IMR-90 (cell line): ENCODE measurements around the gene RTN3. TPM values are rescaled to one million over a fixed set of nuclear protein-coding genes. Genes with fewer than 3 reads are reported as not detected.

Experiments
- ATAC-seq: fragments of 200-7000 bp; cut with Tn5 transposase; 2 replicates; pipeline ENCODE4 v1.9.1; 2020; ENCODE audit warnings: low read depth, mild to moderate bottlenecking, moderate library complexity
- BruUV-seq: library from RNA; stranded (reverse); fragments of 400-500 nt; replicated peaks from 2 replicates; lab custom pipeline; 2021; lab: Mats Ljungman, UMichigan
- CTCF ChIA-PET: fragments of 300-600 bp; formaldehyde crosslinking; extraction: SDS; loops from one replicate; lab custom pipeline; 2021; ENCODE audit warnings: antibody characterized with exemption; lab: Yijun Ruan, JAX
- POLR2A ChIA-PET: fragments of 300-600 bp; sonication (Branson Sonifier 250); formaldehyde crosslinking; loops from one replicate; lab custom pipeline; 2022; ENCODE audit warnings: antibody characterized with exemption; ENCODE audit not compliant: unreplicated experiment; lab: Charles Lee
- DNase-seq: peaks from one replicate; pipeline ENCODE4 v3.0.0; 2013
- H2AFZ ChIP-seq: replicated peaks from 2 replicates; pipeline ENCODE3; 2013; ENCODE audit warnings: low read length, mild to moderate bottlenecking; ENCODE audit not compliant: poor library complexity
- H2AK5ac ChIP-seq: 2 replicates; pipeline ENCODE4 v1.6.1; 2013; ENCODE audit warnings: low read depth, low read length, inconsistent platforms
- H2AK9ac ChIP-seq: replicated peaks from 2 replicates; pipeline ENCODE3; 2013; ENCODE audit warnings: mild to moderate bottlenecking, low read depth, low read length, moderate library complexity; ENCODE audit not compliant: poor library complexity
- H2BK120ac ChIP-seq: 2 replicates; pipeline ENCODE4 v1.6.1; 2013; ENCODE audit warnings: low read depth, low read length, inconsistent platforms
- H2BK15ac ChIP-seq: 3 replicates; pipeline ENCODE4 v1.6.1; 2013; ENCODE audit warnings: low read depth, low read length, inconsistent platforms
- H2BK20ac ChIP-seq: 2 replicates; pipeline ENCODE4 v1.6.1; 2013; ENCODE audit warnings: low read depth, mild to moderate bottlenecking, inconsistent platforms, low read length, moderate library complexity
- H2BK5ac ChIP-seq: 2 replicates; pipeline ENCODE4 v1.6.1; 2013; ENCODE audit warnings: mild to moderate bottlenecking, low read depth, low read length, inconsistent platforms; ENCODE audit not compliant: poor library complexity, severe bottlenecking
- H3K14ac ChIP-seq: replicated peaks from 2 replicates; pipeline ENCODE4 v1.6.1; 2013; ENCODE audit warnings: low read depth, low read length, inconsistent platforms
- H3K18ac ChIP-seq: 2 replicates; pipeline ENCODE4 v1.6.1; 2013; ENCODE audit warnings: low read depth, low read length, control low read depth
- H3K23ac ChIP-seq: 2 replicates; pipeline ENCODE4 v1.6.1; 2013; ENCODE audit warnings: low read depth, low read length, inconsistent platforms
- H3K27ac ChIP-seq: 2 replicates; pipeline ENCODE4 v1.5.1; 2013; ENCODE audit warnings: mild to moderate bottlenecking, control low read depth, low read length; ENCODE audit not compliant: insufficient read depth
- H3K27me3 ChIP-seq: 2 replicates; pipeline ENCODE4 v1.6.1; 2013; ENCODE audit warnings: low read length; ENCODE audit not compliant: control insufficient read depth, insufficient read depth
- H3K36me3 ChIP-seq: 2 replicates; pipeline ENCODE4 v1.6.1; 2013; ENCODE audit warnings: low read length, mixed read lengths; ENCODE audit not compliant: control insufficient read depth, insufficient read depth
- H3K4ac ChIP-seq: 2 replicates; pipeline ENCODE4 v1.6.1; 2013; ENCODE audit warnings: low read depth, low read length, inconsistent platforms
- H3K4me1 ChIP-seq: 2 replicates; pipeline ENCODE4 v1.6.1; 2013; ENCODE audit warnings: low read length, mixed read lengths; ENCODE audit not compliant: control insufficient read depth, insufficient read depth
- H3K4me2 ChIP-seq: 2 replicates; pipeline ENCODE4 v1.6.1; 2013; ENCODE audit warnings: low read depth, mild to moderate bottlenecking, control low read depth, low read length, moderate library complexity
- H3K4me3 ChIP-seq: 2 replicates; pipeline ENCODE4 v1.5.1; 2013; ENCODE audit warnings: low read depth, mild to moderate bottlenecking, control low read depth, low read length, moderate library complexity; ENCODE audit not compliant: insufficient read depth
- H3K56ac ChIP-seq: 2 replicates; pipeline ENCODE4 v1.6.1; 2013; ENCODE audit warnings: low read length, inconsistent platforms; ENCODE audit not compliant: insufficient read depth; ENCODE audit errors: extremely low read depth
- H3K79me1 ChIP-seq, 2 experiments: 2 replicates each; pipeline ENCODE4 v1.6.1; 2013; ENCODE audit warnings: low read length in 2 of 2, inconsistent platforms in 1 of 2, low read depth in 1 of 2
- H3K9ac ChIP-seq: 2 replicates; pipeline ENCODE4 v1.6.1; 2013; ENCODE audit warnings: low read depth, low read length, control low read depth
- H3K9me1 ChIP-seq: 2 replicates; pipeline ENCODE4 v1.6.1; 2013; ENCODE audit warnings: low read length, inconsistent platforms; ENCODE audit not compliant: insufficient read depth
- H3K9me3 ChIP-seq: 2 replicates; pipeline ENCODE4 v1.6.1; 2013; ENCODE audit warnings: low read length; ENCODE audit not compliant: control insufficient read depth, insufficient read depth
- H4K20me1 ChIP-seq: 2 replicates; pipeline ENCODE4 v1.6.1; 2013; ENCODE audit warnings: low read length, inconsistent platforms; ENCODE audit not compliant: insufficient read depth
- H4K5ac ChIP-seq: 2 replicates; pipeline ENCODE4 v1.6.1; 2013; ENCODE audit warnings: mild to moderate bottlenecking, low read depth, low read length, control low read depth
- H4K8ac ChIP-seq, 2 experiments: 2 replicates each; pipeline ENCODE4 v1.6.1; 2013; ENCODE audit warnings: low read depth in 2 of 2, low read length in 2 of 2, control low read depth in 1 of 2, inconsistent platforms in 1 of 2
- H4K91ac ChIP-seq: 2 replicates; pipeline ENCODE4 v1.6.1; 2013; ENCODE audit warnings: low read depth, low read length, inconsistent platforms; ENCODE audit not compliant: insufficient read depth
- BHLHE40 ChIP-seq: fragments of 150-350 bp; IDR thresholded peaks from 2 replicates; pipeline ENCODE4 v1.6.1; 2016; ENCODE audit warnings: mild to moderate bottlenecking, low read depth, low read length
- CHD1 ChIP-seq: IDR thresholded peaks from 2 replicates; pipeline ENCODE4 v1.6.1; 2012; ENCODE audit warnings: low read depth, low read length, improper control_type of control experiment
- CTCF ChIP-seq: conservative IDR thresholded peaks from 2 replicates; pipeline ENCODE4 v1.5.1; 2012; ENCODE audit warnings: mild to moderate bottlenecking, low read depth, low read length, improper control_type of control experiment
- ELK1 ChIP-seq: fragments of 150-350 bp; IDR thresholded peaks from 2 replicates; pipeline ENCODE4 v1.6.1; 2016; ENCODE audit warnings: low read depth, mild to moderate bottlenecking, low read length, moderate library complexity, borderline replicate concordance
- FOS ChIP-seq: fragments of 150-350 bp; IDR thresholded peaks from 2 replicates; pipeline ENCODE4 v1.6.1; 2016; ENCODE audit warnings: low read depth, low read length
- MAFK ChIP-seq: IDR thresholded peaks from 2 replicates; pipeline ENCODE4 v1.6.1; 2012; ENCODE audit warnings: low read depth, low read length, improper control_type of control experiment
- MAZ ChIP-seq: IDR thresholded peaks from 2 replicates; pipeline ENCODE4 v1.6.1; 2012; ENCODE audit warnings: low read depth, mild to moderate bottlenecking, low read length, improper control_type of control experiment, moderate library complexity, borderline replicate concordance
- MXI1 ChIP-seq: IDR thresholded peaks from 2 replicates; pipeline ENCODE4 v1.6.1; 2012; ENCODE audit warnings: low read depth, mild to moderate bottlenecking, low read length, moderate library complexity, borderline replicate concordance
- NFE2L2 ChIP-seq: fragments of 150-350 bp; IDR thresholded peaks from 2 replicates; pipeline ENCODE4 v1.6.1; 2016; ENCODE audit warnings: low read depth, mild to moderate bottlenecking, low read length
- POLR2A ChIP-seq: IDR thresholded peaks from 2 replicates; pipeline ENCODE4 v1.6.1; 2012; ENCODE audit warnings: mild to moderate bottlenecking, low read depth, low read length
- RAD21 ChIP-seq: IDR thresholded peaks from 2 replicates; pipeline ENCODE4 v1.6.1; 2012; ENCODE audit warnings: low read length, improper control_type of control experiment
- RCOR1 ChIP-seq: IDR thresholded peaks from 2 replicates; pipeline ENCODE4 v1.6.1; 2012; ENCODE audit warnings: mild to moderate bottlenecking, low read length, improper control_type of control experiment; ENCODE audit not compliant: insufficient replicate concordance
- SMC3 ChIP-seq: fragments of 150-350 bp; IDR thresholded peaks from 2 replicates; pipeline ENCODE4 v1.6.1; 2016; ENCODE audit warnings: low read depth, mild to moderate bottlenecking, antibody characterized with exemption, low read length, moderate library complexity
- USF2 ChIP-seq: fragments of 150-350 bp; IDR thresholded peaks from 2 replicates; pipeline ENCODE4 v1.6.1; 2017; ENCODE audit warnings: mild to moderate bottlenecking, antibody characterized with exemption, low read length, low read depth
- WGBS, 2 experiments: methylation state at CpG; one replicate each; pipeline versions ENCODE4 v1.1.5 to v1.1.7; 2013; ENCODE audit warnings: missing lambda C conversion rate in 2 of 2; ENCODE audit not compliant: insufficient read length in 1 of 2; ENCODE audit errors: extremely low coverage in 2 of 2; 5-methylcytosine and 5-hydroxymethylcytosine counted together
- dilution Hi-C: fragments of 300-500 bp; cut with HindIII; formaldehyde crosslinking; loops from one replicate; pipeline ENCODE4 v1.14.3; 2018; ENCODE audit warnings: low sequenced_read_pairs; ENCODE audit not compliant: unreplicated experiment
- in situ Hi-C: fragments of 300-500 bp; cut with MboI; formaldehyde crosslinking; loops from 3 replicates; pipeline ENCODE4 v1.14.3; 2019; ENCODE audit warnings: low sequenced_read_pairs, inconsistent platforms, mixed read lengths
- intact Hi-C: fragments of 100-400 bp; cut with micrococcal nuclease; formaldehyde crosslinking; loops from 2 replicates; pipeline ENCODE4 v1.10.0; 2022
- polyA plus RNA-seq, 3 experiments: library from polyadenylated mRNA; depleted of rRNA; stranded (reverse); fragments of >200 nt; gene quantifications; 2 replicates each; pipeline ENCODE4 v1.2.3, GENCODE V29; 2012; ENCODE audit warnings: low replicate concordance in 1 of 3
- total RNA-seq: library from RNA; depleted of rRNA; stranded (reverse); fragments of >200 nt; gene quantifications from 2 replicates; pipeline ENCODE4 v1.2.3, GENCODE V29; 2012

RTN3 gene
- total and polyA plus RNA-seq, 2 of the 4 experiments (the other 2 are of a cell fraction): 31.2 to 64.6 TPM

GRCh38 chr11:63766531-63767235, 85.4 kb downstream of the RTN3 start:
- Histone ChIP-seq H2BK15ac (no peak overlapping the region), H3K56ac (no peak overlapping the region), H3K4ac (peak overlapping the region; percentile 6; the same call in 1 of the 2 replicates), H4K20me1 (peaks cover 25% of the 10 kb centered on the region), H2BK120ac (no peak overlapping the region), H3K14ac (no peak overlapping the region), H2AK5ac (no peak overlapping the region), H2AFZ (no peak overlapping the region), H3K4me1 (peaks cover 13% of the 10 kb centered on the region), H4K8ac (no peak overlapping the region; a peak in 1 of 4 replicates), H4K5ac (no peak overlapping the region), H2BK5ac (no peak overlapping the region), H3K79me1 (peaks cover 10 to 40% of the 10 kb centered on the region in 2 experiments), H3K23ac (peak overlapping the region; percentile 5; the same call in 1 of the 2 replicates), H3K36me3 (peaks cover 24% of the 10 kb centered on the region), H3K4me2 (peak overlapping the region; percentile 75), H3K9me3 (no peaks in the 10 kb centered on the region), H3K9me1 (peaks cover 4% of the 10 kb centered on the region; the same call in 1 of the 2 replicates), H3K18ac (no peak overlapping the region), H2BK20ac (no peak overlapping the region), H2AK9ac (peak overlapping the region; percentile 58), H3K4me3 (peak overlapping the region; percentile 59; the same call in 1 of the 2 replicates), H3K9ac (peak overlapping the region; percentile 48), H3K27me3 (no peaks in the 10 kb centered on the region), H4K91ac (no peak overlapping the region), H3K27ac (peak overlapping the region; percentile 11; the same call in 1 of the 2 replicates)
- intact Hi-C loops (no loop called here), dilution Hi-C loops (no loop called here), in situ Hi-C loops (loop anchor here (10.0 kb wide), 1 partner anchor 178 kb away; no protein-coding TSS in a partner anchor)
- 82% methylated on average over 3 of the region's 7 CpGs; no CpG with 5 or more reads in 1 of the 2 experiments for WGBS, 2 experiments
- ChIA-PET POLR2A (interaction anchor here (0.6 kb wide), 1 partner anchor 1468 kb away, joined by 8 read pairs; the partner anchor contains the start of gene SCGB1D4), CTCF (interaction anchor here (1.4 kb wide), 1 partner anchor 70 kb away, joined by 4 read pairs; no protein-coding TSS in a partner anchor)
- ATAC-seq: no peak
- DNase-seq: no peak
- no TSS peak for BruUV-seq
- no peak for TF ChIP-seq POLR2A
- TF ChIP-seq RAD21: no peak
- TF ChIP-seq BHLHE40: no peak
- TF ChIP-seq USF2: no peak
- no peak for TF ChIP-seq MXI1
- no peak for TF ChIP-seq RCOR1
- TF ChIP-seq MAFK: no peak
- no peak for TF ChIP-seq CTCF
- no peak for TF ChIP-seq ELK1
- TF ChIP-seq MAZ: no peak
- TF ChIP-seq FOS: no peak
- no peak for TF ChIP-seq SMC3
- no peak for TF ChIP-seq CHD1
- no peak for TF ChIP-seq NFE2L2
